H1 (cell line): ENCODE measurements around the gene HRH1.

Source experiments
- EP300 ChIP-seq, 2 experiments: IDR thresholded peaks; 1 replicate in 1 of 2; 2 replicates in 1 of 2; pipeline ENCODE4 v1.6.1; 2011 to 2012; ENCODE audit warnings: low read depth in 2 of 2, low read length in 2 of 2, mild to moderate bottlenecking in 2 of 2, borderline replicate concordance in 1 of 2, inconsistent platforms in 1 of 2, moderate library complexity in 1 of 2
- EZH2 ChIP-seq: fragments of 200-600 bp; sonication (generic); IDR thresholded peaks from 2 replicates; pipeline ENCODE4 v1.7.1; 2012; ENCODE audit warnings: low read depth, mild to moderate bottlenecking, moderate library complexity, low read length, inconsistent platforms; ENCODE audit not compliant: severe bottlenecking
- HDAC2 ChIP-seq, 2 experiments: fragments of 300-600 bp in 1 of 2; sonication (generic) in 1 of 2; IDR thresholded peaks; 2 replicates each; pipeline ENCODE4 v1.6.1; 2011 to 2012; ENCODE audit warnings: low read depth in 2 of 2, low read length in 2 of 2, mild to moderate bottlenecking in 2 of 2, moderate library complexity in 2 of 2, borderline replicate concordance in 1 of 2, inconsistent platforms in 1 of 2
- TF ChIP-seq, protein P1 (sequence below), 3 experiments: IDR thresholded peaks; 1 replicate in 2 of 3; 2 replicates in 1 of 3; pipeline versions ENCODE4 v1.5.1 to v1.6.1; 2011; ENCODE audit warnings: low read length in 3 of 3, mild to moderate bottlenecking in 3 of 3, inconsistent platforms in 2 of 3, low read depth in 1 of 3, moderate library complexity in 1 of 3; ENCODE audit not compliant: insufficient read depth in 1 of 3; ENCODE audit errors: control extremely low read depth in 1 of 3
- TF ChIP-seq, protein P2 (sequence below): IDR thresholded peaks from 2 replicates; pipeline ENCODE4 v1.6.1; 2012; ENCODE audit warnings: inconsistent platforms

DNA sequence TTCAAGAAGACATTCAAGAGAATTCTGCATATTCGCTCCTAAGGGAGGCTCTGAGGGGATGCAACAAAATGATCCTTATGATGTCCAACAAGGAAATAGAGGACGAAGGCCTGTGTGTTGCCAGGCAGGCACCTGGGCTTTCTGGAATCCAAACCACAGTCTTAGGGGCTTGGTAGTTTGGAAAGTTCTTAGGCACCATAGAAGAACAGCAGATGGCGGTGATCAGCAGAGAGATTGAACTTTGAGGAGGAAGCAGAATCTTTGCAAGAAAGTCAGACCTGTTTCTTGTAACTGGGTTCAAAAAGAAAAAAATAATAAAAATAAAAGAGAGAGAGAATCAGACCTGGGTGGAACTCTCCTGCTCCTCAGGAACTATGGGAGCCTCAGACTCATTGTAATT lies 106.2 kb downstream of the HRH1 start:
- TF ChIP-seq HDAC2 (IDR thresholded peaks at IDR 0.05; ENCODE audit: borderline replicate concordance in 1 of 2, low read depth in 2 of 2, low read length in 2 of 2) (no peak), EZH2 (no peak), EP300 (IDR thresholded peaks at IDR 0.05; ENCODE audit: borderline replicate concordance in 1 of 2, low read depth in 2 of 2, low read length in 2 of 2) (no peak)
- TF ChIP-seq, protein P1, sequence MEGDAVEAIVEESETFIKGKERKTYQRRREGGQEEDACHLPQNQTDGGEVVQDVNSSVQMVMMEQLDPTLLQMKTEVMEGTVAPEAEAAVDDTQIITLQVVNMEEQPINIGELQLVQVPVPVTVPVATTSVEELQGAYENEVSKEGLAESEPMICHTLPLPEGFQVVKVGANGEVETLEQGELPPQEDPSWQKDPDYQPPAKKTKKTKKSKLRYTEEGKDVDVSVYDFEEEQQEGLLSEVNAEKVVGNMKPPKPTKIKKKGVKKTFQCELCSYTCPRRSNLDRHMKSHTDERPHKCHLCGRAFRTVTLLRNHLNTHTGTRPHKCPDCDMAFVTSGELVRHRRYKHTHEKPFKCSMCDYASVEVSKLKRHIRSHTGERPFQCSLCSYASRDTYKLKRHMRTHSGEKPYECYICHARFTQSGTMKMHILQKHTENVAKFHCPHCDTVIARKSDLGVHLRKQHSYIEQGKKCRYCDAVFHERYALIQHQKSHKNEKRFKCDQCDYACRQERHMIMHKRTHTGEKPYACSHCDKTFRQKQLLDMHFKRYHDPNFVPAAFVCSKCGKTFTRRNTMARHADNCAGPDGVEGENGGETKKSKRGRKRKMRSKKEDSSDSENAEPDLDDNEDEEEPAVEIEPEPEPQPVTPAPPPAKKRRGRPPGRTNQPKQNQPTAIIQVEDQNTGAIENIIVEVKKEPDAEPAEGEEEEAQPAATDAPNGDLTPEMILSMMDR (IDR thresholded peaks at IDR 0.05; ENCODE audit: control extremely low read depth in 1 of 3, insufficient read depth in 1 of 3, low read depth in 1 of 3, low read length in 3 of 3): no peak
- TF ChIP-seq, protein P2, sequence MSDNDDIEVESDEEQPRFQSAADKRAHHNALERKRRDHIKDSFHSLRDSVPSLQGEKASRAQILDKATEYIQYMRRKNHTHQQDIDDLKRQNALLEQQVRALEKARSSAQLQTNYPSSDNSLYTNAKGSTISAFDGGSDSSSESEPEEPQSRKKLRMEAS: no peak
